Frontal cortex (tissue), 4 donors: ENCODE data around the gene IL21R. TPM values are rescaled to one million over a fixed set of nuclear protein-coding genes. Genes with fewer than 3 reads are reported as not detected.
"Not testable (repeated sequence)": the region's sequence is repeated elsewhere in the genome, so short reads cannot be mapped to it uniquely, and the experiment has no call there.

ENCODE experiments used
- DNase-seq, 2 donors: peaks; one replicate each; pipeline ENCODE4 v3.0.0; 2012; ENCODE audit warnings: low spot score in 2 of 2
- FAIRE-seq: peaks from 2 replicates; lab custom pipeline; 2012; peaks lifted over from hg19 to GRCh38; lab: Jason Lieb, UNC
- total RNA-seq: library from RNA; depleted of rRNA; stranded (reverse); fragments of >200 nt; gene quantifications from one replicate; pipeline ENCODE4 v1.2.3, GENCODE V29; 2014
- donor health status: control.
- donor health status: control.
- donor health status: control.

The IL21R gene
- total RNA-seq, 1 donor from 2014 or later = 0.41 TPM

DNA sequence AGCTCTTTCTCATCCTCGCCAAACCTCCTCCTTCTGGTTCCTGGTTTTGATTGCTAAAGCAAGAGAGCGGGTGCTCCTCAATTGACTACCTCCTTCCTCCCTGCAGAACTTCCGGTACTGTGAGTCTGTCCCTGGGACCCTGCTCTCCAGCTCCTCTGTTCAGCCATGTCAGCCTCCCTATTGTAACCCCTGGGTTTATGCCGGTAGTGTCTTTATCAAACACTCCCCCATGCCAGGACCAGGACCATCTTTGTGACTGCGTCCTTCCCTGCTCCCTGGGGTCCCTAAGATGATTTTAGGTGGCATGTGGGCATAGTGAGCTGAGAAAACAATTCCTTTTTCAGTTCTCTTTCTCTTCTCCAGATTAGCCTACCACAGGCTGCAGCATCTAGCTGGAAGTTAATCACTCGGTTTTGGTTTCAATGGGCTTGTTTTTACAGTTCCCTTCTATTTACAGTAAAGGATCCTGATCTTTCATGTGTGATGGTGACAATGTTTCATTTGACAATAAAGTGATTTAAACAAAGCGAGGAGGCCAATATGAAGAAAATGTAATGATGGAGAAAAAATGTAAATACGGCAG is 27.7 kb upstream of the IL21R start:
- no peak for FAIRE-seq

DNA sequence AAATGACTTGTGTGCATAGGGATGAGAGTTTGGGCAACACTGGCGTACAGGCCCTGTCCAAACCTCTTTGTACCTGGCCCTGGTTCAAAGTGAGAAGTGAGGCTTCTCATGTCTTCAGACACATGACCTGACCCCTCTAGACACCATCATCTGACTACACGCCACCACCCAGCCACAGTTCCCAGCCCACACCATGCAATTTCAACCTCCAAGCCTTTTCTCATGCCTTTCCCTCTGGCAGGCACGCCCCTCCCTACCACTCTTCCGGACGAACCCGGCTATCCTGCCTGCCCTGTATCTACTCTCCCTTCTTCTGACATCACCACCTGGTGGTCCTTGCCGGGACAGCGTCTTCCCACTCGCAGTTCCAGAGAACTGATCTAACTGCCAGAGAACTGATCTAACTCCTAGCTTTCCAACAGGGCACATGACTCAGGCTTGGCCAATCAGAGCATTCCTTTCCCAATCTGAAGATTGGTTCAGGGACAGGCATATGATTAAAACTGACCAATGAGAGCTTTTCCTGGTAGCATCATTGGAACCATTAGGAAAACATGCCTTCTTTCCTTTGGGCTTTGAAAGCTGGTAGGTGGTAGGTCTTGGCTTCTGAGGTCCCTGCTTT is 27.1 kb upstream of the IL21R start:
- peak; percentile 26 to 52 for DNase-seq
- no peak for FAIRE-seq

More for the DNA sequence above, 27.7 kb upstream of the IL21R start:
- no peak for DNase-seq

DNA sequence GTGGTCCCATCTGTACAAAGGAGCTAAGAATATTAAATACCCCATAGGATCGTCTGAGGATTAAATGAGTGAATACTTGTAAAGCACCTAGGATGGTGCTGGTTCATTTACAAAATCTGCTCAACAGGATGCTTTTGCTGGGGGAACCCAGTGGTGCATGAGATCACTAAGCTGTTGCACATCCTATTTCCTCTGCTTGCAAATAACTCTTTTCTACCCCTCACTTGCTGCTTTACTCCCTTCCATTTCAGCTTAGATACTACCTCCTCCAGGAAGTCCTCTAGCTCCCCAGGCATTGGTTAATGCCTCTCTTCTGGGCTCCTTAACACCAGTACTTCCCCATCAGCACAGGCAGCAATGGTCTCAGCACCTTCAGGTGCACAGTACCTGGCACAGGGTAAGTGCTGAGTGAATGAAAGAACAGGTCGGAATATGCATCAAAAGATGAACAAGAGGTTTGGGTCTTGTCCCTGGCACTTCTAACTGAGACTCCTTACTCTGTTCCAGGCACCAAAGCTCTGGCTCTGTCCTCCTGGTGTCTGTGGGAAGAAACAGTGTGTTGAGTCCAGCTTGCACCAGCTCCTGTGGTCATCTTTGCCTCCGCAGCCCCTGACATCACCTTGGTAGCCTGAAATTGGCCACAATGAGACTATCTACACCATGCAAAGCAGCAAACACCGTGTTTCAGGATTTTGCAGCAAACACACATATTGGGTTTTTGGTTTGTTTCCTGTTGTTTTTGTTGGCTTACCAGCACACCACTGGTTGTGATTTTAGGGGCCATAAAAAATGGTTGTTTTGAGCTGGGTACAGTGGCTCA is 24.1 kb upstream of the IL21R start:
- DNase-seq (no peak), FAIRE-seq (no peak)

DNA sequence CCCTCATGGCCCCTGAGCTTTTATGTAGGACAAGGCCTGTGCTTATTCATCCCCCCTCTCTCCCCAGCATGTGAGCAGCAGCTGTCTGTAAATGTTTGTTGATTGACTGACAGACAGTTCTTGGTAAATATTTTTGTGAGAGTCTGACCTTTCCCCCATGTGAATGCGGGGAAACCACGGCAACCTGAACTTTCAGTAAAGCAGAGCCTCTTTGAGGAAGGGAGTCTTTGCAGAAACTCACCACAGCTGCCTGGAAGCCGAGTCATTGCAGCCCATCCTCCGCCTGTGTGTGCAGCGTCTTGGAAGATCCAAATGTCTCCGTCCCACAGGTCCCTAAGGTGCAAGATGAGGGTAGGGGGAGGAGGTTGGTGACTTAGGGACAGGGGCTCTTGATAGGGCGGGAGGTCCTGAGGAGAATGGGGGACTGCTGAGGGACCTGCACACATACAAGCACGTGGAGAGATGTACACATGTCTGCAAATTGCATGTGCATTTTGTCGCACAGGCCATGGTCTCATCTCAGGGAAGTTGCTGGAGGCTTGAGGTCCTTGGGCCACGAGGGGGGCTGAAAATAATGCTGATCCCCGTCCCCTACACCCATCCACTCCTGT is 23.0 kb upstream of the IL21R start:
- FAIRE-seq (no peak), DNase-seq (no peak)

DNA sequence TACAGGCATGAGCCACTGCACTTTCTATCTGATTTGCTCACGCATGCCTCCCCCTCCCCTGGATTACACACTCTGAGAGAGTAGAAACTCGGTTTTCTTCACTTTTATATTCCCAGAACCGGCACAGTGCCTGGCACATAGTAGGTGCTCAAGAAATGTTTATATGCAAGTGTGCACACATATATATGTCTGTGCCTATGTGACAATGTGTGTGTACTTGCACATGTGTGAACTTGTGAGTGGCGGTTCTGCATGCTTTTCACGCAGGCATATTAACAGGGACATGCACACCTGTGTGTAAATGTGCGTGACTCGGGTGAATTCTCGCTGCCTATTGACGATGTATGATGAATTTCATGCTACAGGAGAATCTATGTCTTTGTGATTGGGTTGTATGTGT is 22.1 kb upstream of the IL21R start:
- DNase-seq (no peak), FAIRE-seq (no peak)

DNA sequence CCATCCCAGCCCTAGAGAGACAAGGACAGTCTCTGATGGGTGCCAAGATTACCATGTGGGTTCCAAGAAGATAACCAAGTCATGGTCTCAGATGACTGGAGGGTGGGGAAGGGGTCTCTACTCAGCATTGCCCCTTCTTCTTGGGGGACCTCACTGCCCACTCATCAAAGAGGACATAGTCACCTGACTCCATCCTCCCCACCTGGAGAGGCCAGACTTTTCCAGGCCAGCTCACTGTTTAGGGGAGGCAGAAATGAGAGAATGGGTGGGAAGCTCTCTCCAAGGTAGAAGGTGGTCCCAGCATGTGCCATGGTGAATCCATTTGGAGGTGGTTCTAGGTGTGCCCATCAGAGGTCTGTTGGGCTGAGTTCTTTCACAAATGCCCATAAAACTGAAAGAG is 20.7 kb upstream of the IL21R start:
- FAIRE-seq (no peak), DNase-seq (no peak)

DNA sequence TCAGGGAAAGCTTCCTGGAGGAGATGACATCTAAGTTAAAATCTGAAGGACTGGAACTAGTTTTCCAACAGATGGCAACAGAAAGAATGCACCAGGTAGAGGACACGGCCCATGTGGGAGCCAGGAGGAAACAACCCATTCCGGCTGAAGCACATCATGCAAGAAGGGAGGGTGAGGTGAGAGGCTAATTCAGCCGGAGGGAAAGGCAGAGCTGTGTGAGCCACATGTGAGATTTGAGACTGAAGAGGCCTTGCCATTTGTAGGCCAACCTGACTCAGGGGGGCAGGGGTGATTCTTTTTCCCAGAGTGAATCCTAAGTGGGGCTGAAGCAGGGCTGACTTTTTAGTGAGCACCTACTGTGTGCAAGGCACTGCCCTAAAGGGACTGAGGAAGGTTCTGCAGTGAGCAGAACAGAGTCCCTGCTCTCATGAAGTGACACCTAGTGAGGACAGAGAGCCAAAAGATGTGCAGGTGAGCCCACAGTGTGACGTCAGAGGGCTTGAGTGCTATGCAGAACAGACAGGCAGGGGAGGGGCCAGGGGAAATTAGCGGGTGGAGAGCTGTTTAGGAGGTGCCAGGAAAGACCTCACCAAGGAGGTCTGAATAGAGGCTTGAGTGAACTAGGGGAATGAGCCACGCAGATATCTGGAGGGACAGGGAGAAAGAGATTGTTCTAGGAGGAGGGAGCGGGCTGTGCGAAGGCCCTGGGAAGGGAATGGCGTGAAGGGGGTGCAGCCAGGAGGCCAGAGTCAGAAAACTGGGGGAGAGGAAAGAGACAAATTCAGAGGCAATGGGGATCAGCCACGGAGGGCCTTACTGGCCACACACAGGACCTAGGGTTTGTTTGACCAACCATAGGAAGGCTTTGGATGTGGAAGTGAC is 19.8 kb upstream of the IL21R start:
- DNase-seq (no peak), FAIRE-seq (no peak)

DNA sequence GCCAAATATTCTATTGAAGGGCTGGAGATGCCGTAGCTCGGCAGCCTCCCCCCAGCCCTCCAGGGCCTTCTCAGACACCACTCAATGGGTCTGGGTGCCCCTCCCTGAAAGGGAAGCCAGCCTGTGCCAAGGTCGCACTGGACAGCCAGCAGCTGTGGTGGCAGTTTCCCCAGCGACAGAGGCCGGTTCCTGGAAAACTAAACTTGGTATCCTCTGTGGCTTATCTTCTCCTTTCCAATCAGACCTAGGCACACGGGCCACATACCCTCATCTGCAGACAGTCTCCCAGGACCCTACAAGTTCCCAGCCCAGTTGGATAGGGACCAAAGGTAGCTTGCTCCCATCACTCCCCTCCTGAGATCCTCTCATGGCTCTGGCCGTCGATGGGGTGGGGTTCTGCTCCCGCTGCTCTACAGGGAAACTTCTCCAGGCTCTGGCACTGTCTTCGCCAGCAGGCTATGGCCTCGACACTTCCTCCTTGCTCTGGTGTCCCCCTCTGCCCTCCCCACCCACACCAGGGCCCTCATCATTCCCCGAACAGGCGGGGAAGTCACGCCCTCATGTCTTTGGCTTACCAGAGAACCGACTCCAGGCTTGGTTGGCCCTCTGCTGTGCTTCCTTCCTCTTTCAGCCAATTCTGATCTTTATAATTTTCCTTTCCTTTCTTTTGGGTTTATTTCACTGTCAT is 18.3 kb upstream of the IL21R start:
- DNase-seq (no peak), FAIRE-seq (no peak)

DNA sequence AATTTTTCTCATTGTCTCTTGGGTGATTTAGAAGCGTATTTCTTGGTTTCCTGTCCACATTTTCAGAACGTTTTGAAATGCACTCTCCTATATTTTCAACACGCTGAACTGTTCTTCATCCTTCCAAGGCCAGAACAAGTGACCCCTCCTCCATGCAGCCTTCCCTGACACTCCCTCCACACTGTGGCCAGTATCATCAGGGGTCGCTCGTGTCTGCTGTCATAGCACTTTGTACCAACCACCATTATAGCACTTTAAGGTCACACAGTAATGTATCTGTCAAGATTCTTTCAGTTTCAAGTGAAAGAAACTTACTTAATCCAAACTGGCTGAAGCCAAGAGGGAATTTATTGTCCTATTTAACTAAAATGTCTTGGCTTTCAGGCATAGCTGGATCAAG is 17.5 kb upstream of the IL21R start:
- FAIRE-seq (no peak), DNase-seq (no peak)

DNA sequence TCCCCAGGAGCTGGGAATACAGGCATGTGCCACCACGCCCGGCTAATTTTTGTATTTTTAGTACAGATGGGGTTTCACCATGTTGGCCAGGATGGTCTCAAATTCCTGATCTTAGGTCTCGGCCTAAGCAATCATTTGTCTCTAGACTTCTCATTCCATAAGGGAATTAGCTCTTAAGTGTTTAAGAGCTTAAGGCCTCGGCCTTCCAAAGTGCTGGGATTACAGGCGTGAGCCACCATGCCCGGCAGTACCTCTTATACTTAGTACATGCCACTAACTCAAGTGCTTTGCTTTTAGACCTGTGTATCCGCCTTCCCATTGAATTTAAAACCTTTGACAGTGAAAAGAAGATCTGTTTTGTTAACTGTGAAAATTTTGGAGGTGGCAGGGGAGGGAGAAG is 16.6 kb upstream of the IL21R start:
- no peak for FAIRE-seq
- no peak for DNase-seq

DNA sequence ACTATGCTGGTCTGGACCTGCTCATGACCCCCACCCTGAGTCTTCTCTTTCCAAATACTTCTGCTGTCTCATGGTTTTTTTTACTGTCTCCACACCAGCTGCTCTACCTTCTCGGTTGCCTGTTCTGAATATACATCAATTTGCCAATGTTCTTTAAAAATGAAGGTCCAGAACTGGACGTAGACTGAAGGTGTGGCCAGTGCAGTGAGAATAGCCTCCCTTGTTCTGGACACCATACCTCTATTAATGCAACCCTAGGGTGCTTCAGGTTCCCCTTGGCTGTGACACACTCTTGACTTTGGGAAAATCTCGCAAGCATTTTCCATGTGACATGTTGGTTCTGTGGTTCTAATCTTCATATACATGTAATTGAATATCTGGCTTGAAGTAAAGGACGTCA is 15.3 kb upstream of the IL21R start:
- DNase-seq = no peak

DNA sequence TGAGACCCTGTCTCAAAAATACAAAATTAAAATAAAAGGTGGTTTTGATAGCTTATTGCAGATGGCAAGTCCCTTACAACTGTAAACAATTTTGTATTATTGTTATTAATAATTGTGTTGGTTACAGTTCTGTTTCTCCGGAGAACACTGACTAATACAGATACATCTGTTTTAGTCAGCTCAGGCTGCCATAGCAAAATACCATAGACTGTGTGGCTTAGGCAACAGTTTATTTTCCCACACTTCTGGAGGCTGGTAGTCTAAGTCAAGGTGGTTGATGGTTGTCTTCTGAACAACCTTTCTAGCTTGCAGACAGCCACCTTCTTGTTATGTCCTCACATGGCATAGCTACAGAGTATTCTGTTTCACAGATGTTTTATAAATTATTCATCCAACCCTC is 14.2 kb upstream of the IL21R start:
- no peak for DNase-seq
- FAIRE-seq = no peak

More for the DNA sequence above, 15.3 kb upstream of the IL21R start:
- no peak for FAIRE-seq

DNA sequence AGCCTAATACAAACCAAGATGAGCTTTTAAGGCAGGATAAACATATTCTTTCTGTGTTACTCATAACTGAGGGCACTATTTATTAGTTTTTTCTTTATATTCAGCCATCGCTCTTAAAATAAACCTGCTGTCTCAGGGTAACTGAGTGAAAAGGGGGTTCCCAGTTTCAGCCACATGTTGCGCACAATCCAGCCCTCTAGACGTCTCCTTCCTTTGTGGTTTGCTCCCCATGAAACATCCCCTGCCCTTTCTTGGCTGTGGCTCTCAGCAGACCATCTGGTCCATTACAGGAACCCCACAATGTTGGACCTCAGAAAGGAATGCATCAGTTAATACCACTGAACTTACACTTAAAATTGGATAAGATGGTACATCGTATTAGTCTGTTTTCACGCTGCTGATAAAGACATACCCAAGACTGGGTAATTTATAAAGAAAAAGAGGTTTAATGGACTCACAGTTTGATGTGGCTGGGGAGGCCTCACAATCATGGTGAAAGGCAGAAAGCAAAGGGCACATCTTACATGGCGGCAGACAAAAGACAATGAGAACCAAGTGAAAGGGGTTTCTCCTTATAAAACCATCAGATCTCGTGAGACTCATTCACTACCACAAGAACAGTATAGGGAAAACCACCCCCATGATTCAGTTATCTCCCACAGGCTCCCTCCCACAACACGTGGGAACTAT is 12.6 kb upstream of the IL21R start:
- DNase-seq = no peak
- no peak for FAIRE-seq

DNA sequence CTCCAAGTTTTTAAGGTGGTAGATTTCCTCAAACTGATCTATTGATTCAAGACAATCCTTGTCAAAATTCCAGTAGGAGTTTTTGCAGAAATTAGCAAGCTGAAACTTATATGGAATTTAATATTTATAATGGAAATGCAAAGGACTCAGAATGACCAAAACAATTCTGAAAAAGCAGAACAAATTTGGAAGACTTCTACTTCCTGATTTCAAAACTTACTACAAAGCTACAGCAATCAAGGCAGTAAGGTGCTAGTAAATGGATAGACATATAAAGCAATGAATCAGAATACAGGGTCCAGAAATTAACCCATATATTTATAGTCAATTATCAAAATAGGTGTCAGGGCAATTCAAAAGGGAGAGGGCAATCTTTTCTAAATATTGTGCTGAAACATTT is 11.8 kb upstream of the IL21R start:
- no peak for FAIRE-seq
- no peak for DNase-seq

DNA sequence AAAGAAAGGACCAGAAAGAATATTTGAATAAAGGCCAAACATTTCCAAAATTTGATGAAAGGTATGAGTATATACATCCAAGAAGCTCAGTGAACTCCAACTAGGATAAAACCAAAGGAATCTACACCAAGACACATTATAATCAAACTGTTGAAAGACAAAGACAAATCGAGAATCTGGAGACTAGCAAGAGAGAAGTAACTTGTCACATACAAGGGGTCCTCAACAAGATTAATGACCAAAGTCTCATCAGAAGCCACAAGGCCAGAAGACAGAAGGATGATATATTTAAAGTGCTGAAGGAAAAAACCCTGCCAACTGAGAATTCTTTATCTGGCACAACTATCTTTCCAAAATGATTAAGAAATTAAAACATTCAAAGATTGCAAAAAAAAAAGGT is 9.3 kb upstream of the IL21R start:
- DNase-seq (no peak), FAIRE-seq (no peak)

DNA sequence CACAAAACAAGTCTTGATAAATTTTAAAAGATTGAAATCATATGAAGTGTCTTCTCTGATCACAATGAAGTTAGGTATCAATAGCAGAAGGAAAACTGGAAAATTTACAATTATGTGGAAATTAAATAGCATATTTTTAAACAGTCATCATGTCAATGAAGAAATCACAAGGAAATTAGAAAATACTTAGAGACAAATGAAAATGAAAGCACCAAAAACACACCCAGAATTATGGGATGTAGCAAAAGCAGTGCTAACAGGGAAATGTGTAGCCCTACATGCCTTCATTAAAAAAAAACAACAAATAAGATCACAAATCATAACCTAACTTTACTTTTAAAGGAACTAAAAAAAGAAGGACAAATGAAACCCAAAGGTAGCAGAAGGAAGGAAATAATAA is 7.5 kb upstream of the IL21R start:
- FAIRE-seq = no peak
- no peak for DNase-seq

DNA sequence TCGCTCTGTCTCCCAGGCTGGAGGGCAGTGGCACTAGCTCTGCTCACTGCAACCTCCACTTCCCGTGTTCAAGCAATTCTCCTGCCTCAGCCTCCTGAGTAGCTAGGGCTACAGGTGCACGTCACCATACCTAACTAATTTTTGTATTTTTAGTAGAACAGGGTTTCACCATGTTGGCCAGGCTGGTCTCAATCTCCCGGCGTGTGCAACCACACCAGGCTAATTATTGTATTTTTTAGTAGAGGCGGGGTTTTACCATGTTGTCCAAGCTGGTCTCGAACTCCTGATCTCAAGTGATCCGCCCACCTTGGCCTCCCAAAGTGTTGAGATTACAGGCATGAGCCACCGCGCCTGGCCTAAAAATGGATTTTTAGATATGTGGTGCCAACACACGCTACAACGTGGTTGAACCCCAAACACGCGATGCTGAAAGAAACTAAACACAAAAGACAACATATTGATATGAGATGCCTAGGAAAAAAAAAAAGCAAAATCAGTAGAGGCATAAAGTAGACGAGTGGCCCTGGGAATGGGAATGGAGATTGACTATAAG is 3.6 kb upstream of the IL21R start:
- DNase-seq, FAIRE-seq: not testable (repeated sequence)
